ENCODE results near the gene CLIC4.
"Not testable (repeated sequence)": the region's sequence is repeated elsewhere in the genome, so short reads cannot be mapped to it uniquely, and the experiment has no call there.

GRCh38 chr1:24780626-24781025 is 35.4 kb downstream of the CLIC4 start:
- TF ChIP-seq PATZ1 (CRISPR knock-in tag; IDR thresholded peaks at IDR 0.05; ENCODE audit: borderline replicate concordance); CSDC2 (CRISPR knock-in tag; IDR thresholded peaks at IDR 0.05); ISL1 (CRISPR knock-in tag; IDR thresholded peaks at IDR 0.05); RARB (CRISPR knock-in tag; IDR thresholded peaks at IDR 0.05); TSHZ2 (CRISPR knock-in tag; IDR thresholded peaks at IDR 0.05); SNAI2 (CRISPR knock-in tag; IDR thresholded peaks at IDR 0.05); CREB5 (CRISPR knock-in tag; IDR thresholded peaks at IDR 0.05; ENCODE audit: low read depth); ARNTL (CRISPR knock-in tag; IDR thresholded peaks at IDR 0.05; ENCODE audit: borderline replicate concordance, low read depth); TOX (CRISPR knock-in tag; IDR thresholded peaks at IDR 0.05; ENCODE audit: borderline replicate concordance); BACH2 (CRISPR knock-in tag; IDR thresholded peaks at IDR 0.05; ENCODE audit: borderline replicate concordance); ZNF565 (CRISPR knock-in tag; conservative IDR thresholded peaks at IDR 0.05; ENCODE audit: low read depth); ZFP30 (CRISPR knock-in tag; IDR thresholded peaks at IDR 0.05): not testable (repeated sequence)
